GM13977 (cell line): ENCODE results near the gene PTCH2.

Source experiments
- DNase-seq: peaks from one replicate; pipeline ENCODE4 v3.0.0; 2012; ENCODE audit warnings: low spot score
- in situ Hi-C: fragments of 300-500 bp; cut with MboI; formaldehyde crosslinking; loops from one replicate; pipeline ENCODE4 v1.12.0; 2022; ENCODE audit warnings: low sequenced_read_pairs, low pct_unique_long_range_greater_than_20kb, mixed read lengths, inconsistent platforms; ENCODE audit not compliant: unreplicated experiment
- TF ChIP-seq, protein P1 (sequence below): IDR thresholded peaks from 2 replicates; pipeline ENCODE4 v1.5.1; 2012; ENCODE audit warnings: mild to moderate bottlenecking, control low read depth; ENCODE audit not compliant: insufficient read depth; ENCODE audit errors: extremely low read depth, missing control alignments

Gene PTCH2

DNA sequence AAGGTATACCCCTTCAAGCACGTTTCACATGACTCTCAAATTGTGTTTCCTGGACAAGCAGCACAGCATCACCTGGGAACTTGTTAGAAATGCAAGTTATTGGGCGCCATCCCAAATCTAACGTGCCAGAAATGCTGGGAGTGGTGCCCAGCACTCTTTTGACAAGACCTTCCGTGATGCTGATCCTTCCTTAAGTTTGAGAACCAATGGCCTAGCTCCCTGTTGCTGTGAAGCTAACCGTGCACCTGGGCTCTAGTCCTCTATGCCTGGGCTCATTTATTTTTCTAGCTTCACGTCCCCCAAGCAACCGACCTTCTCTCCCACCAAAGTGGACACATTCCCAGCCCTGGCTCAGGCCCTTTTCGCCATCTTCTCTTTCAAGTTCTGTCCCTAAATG is 59.4 kb downstream of the PTCH2 start:
- DNase-seq, result no peak
- in situ Hi-C loops, result no loop called here
- TF ChIP-seq, protein P1, sequence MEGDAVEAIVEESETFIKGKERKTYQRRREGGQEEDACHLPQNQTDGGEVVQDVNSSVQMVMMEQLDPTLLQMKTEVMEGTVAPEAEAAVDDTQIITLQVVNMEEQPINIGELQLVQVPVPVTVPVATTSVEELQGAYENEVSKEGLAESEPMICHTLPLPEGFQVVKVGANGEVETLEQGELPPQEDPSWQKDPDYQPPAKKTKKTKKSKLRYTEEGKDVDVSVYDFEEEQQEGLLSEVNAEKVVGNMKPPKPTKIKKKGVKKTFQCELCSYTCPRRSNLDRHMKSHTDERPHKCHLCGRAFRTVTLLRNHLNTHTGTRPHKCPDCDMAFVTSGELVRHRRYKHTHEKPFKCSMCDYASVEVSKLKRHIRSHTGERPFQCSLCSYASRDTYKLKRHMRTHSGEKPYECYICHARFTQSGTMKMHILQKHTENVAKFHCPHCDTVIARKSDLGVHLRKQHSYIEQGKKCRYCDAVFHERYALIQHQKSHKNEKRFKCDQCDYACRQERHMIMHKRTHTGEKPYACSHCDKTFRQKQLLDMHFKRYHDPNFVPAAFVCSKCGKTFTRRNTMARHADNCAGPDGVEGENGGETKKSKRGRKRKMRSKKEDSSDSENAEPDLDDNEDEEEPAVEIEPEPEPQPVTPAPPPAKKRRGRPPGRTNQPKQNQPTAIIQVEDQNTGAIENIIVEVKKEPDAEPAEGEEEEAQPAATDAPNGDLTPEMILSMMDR, result no peak

DNA sequence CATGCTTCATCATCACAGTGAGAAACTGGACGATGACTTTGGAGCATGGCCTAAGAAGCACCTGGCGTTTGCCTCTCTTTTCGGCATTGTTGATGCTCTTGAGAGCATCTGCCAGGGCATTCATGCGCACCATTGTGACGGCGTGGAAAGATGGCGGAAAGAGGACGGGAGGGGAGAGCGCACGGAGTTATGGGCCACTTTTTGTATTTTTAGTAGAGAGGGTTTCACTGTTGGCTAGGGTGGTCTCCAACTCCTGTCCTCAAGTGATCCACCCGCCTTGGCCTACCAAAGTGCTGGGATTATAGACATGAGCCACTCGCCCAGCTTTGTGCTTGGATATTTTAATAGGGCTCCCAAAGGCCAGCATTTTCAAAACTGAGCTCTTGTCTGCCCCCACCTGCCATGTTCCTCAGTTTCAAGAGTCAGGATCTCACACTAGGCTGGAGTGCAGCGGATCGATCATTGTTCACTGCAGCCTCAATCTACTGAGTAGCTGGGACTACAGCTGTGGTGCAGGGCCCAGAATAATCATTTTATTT is 62.4 kb downstream of the PTCH2 start:
- in situ Hi-C loops, result no loop called here
- TF ChIP-seq, protein P1, result no peak
- no peak for DNase-seq

DNA sequence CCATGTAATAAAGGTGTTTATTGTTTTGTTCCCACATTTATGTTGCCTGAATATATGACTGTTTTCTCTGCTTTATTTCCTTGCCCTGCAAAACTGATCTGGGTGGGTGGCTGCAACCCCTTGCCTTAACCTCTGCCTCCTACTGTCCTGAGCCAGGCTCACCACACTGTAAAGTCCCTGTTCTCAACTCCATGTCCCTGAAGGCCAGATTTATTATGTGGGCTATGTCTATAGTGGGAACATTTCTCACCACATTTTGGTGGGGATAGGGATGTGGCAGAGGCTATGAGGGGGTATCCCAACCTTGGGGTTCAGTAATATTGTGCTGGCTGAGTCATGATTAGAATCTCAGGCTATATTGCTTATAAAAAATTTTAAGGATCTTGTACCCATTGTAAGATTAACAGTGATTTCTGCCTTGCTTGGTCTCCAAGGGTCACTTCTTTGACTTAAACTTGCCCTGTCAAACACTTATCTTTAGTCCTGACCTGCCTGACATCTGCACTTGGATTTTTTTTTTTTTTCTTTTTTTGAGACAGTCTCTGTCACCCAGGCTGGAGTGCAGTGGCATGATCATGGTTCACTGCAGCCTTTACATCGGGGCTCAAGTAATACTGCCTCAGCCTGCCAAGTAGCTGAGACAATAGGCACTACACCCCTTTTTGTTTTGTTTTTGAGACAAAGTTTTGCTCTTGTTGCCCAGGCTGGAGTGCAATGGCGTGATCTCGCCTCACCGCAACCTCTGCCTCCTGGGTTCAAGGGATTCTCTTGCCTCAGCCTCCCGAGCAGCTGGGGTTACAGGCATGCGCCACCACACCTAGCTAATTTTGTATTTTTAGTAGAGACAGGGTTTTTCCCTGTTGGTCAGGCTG is 64.1 kb downstream of the PTCH2 start:
- in situ Hi-C loops, result no loop called here
- no peak for DNase-seq
- TF ChIP-seq, protein P1, result no peak

DNA sequence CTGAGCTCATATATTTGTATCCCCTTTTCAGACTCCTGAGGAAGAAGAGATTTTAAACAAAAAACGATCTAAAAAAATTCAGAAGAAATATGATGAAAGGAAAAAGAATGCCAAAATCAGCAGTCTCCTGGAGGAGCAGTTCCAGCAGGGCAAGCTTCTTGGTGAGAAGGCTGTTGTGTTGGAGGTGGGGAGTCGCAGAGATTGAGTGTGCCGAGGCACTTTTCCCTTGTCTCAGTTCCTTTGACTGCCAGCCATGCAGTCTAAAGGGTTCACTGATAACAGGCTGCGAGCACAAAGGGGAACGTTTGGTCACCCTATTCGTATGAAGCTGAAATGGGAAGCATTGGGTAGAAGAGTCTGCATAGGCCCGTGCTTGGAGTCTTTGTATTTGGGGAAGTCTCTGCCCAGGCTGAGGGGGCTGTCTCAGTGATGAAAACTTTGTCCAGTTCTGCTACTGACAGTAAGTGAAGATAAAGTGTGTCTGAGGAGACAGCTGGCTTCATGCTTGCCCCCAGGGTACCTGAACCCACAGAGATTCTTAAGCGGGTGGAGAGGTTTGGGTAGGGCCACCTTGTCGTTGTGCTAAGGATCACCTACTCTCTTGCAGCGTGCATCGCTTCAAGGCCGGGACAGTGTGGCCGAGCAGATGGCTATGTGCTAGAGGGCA is 65.0 kb downstream of the PTCH2 start:
- in situ Hi-C loops, result no loop called here
- no peak for DNase-seq
- TF ChIP-seq, protein P1, result no peak

DNA sequence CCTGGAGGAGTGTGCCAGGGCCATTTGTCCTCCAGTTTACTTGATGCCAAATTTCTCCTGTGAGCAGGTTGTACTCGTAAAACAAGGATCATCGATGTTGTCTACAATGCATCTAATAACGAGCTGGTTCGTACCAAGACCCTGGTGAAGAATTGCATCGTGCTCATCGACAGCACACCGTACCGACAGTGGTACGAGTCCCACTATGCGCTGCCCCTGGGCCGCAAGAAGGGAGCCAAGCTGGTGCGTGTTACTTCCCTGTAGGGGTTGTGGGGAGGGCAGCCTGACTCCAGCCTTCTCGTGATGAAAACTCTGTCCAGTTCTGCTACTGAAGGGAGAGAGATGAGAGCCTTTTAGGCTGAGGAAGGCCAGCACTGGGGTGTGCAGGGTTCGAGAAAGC is 65.5 kb downstream of the PTCH2 start:
- in situ Hi-C loops, result no loop called here
- DNase-seq, result no peak
- TF ChIP-seq, protein P1, result no peak

DNA sequence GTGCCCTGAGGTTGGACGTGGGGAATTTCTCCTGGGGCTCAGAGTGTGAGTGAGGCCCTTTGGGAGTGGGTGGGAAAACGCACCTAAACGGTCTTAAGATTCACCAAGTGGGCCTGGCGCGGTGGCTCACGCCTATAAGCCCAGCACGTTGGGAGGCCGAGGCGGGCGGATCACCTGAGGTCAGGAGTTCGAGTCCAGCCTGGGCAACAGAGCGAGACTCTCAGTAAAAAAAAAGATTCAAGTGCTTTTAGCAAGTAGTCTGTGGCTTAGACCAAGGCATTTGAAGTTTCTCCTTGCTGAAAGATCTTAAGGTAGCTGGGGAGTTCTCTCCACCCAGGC is 66.4 kb downstream of the PTCH2 start:
- TF ChIP-seq, protein P1, result no peak

More for the DNA sequence above, 66.4 kb downstream of the PTCH2 start:
- DNase-seq, result no peak
- in situ Hi-C loops, result no loop called here
